ENCODE results near the gene ADIRF.
"Not testable (repeated sequence)": the region's sequence is repeated elsewhere in the genome, so short reads cannot be mapped to it uniquely, and the experiment has no call there.

ADIRF gene

DNA sequence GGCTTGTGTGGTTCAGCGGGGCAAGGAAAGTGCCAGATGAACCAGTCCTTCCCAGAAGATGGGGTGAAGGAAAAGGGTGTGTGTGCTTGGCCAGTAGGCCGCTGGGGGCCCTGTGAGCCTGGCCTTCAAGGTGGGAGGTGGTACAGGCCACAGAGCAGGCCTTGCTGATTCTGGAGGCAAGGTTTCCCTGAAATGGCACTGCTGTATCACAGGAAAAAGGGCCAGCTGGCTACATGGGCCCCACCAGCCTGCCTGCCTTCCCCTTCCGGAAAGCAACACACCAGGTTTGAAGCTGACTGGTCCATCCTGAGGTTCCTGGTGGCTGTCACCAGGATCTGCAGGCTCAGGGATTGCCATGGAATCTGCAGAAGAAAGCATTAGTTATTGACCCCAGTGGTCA, 23.4 kb upstream of the ADIRF start:
- Histone ChIP-seq H3K4me3 (ENCODE audit: low read length) (no peak overlapping the region), H4K20me1 (ENCODE audit: control insufficient read depth, insufficient read depth, low read depth, low read length) (no peaks in the 10 kb centered on the region), H3K79me2 (ENCODE audit: control insufficient read depth, low read length) (no peaks in the 10 kb centered on the region), H3F3A (ENCODE audit: control insufficient read depth, insufficient read depth) (no peaks in the 10 kb centered on the region), H3K27ac (ENCODE audit: low read depth, low read length) (no peak overlapping the region), H3K9me3 (ENCODE audit: control insufficient read depth, insufficient read depth, low read length) (no peaks in the 10 kb centered on the region), H3K9me2 (replicated peaks; ENCODE audit: control insufficient read depth, low read length) (no peaks in the 10 kb centered on the region), H3K36me3 (ENCODE audit: control insufficient read depth, low read length) (no peaks in the 10 kb centered on the region), H3K27me3 (ENCODE audit: control insufficient read depth, low read length) (no peaks in the 10 kb centered on the region), H3K4me2 (ENCODE audit: low read length) (no peak overlapping the region), H3K4me1 (ENCODE audit: control insufficient read depth, low read length) (no peaks in the 10 kb centered on the region)
- TF ChIP-seq EZH2phosphoT487 (IDR thresholded peaks at IDR 0.05; ENCODE audit: borderline replicate concordance, low read length) (no peak), CTCF (IDR thresholded peaks at IDR 0.05; ENCODE audit: low read depth, low read length, poor library complexity, severe bottlenecking) (no peak)

DNA sequence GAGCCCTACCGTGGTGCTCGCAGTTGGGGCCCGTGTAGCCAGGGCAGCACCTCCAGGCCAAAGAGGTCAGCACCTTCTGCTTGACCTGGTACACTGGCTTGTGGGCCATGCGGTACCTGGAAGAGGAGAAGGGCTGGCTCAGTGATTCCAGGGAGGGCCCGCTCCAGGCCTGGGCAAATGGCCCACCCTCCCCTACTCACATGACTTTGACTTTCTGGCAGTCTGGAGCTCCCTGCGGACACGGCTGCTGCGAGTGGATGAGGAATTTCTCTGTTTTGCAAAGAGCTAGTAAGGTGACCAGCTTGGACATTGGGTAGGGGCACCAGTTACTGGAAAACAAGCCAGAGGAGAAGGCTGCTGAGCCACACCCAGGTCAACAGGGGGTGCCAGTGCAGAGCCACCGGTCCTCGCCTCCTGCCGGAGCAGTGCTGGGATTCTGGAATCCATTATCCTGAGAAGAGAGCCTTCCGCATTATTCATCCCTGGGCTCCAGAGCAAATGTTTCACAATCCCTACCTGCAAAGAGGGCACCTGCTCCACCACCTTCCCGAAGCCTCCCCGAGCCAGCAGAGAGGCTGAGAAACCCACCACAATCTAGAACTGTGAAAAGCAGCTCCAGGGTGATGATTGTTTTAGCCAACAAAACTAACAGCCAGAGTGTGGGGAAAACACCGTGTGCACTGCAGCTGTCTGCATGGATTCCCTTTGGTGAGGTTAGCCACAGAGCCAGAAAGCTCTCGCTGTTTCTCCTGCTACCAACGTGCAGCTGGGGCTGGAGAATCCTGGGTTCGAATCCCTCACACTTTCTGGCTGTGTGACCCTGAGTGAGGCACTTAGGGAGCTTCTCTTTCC, 22.7 kb upstream of the ADIRF start:
- no peaks in the 10 kb centered on the region for H3K9me3 ChIP-seq (ENCODE audit: control insufficient read depth, insufficient read depth, low read length)
- no peak for TF ChIP-seq EZH2phosphoT487 (IDR thresholded peaks at IDR 0.05; ENCODE audit: borderline replicate concordance, low read length)
- H4K20me1 ChIP-seq (ENCODE audit: control insufficient read depth, insufficient read depth, low read depth, low read length): no peaks in the 10 kb centered on the region
- H3K4me3 ChIP-seq (ENCODE audit: low read length): no peak overlapping the region
- H3K4me1 ChIP-seq (ENCODE audit: control insufficient read depth, low read length): no peaks in the 10 kb centered on the region
- no peaks in the 10 kb centered on the region for H3K79me2 ChIP-seq (ENCODE audit: control insufficient read depth, low read length)
- H3K27me3 ChIP-seq (ENCODE audit: control insufficient read depth, low read length): no peaks in the 10 kb centered on the region
- H3K27ac ChIP-seq (ENCODE audit: low read depth, low read length): no peak overlapping the region
- H3K9me2 ChIP-seq (replicated peaks; ENCODE audit: control insufficient read depth, low read length): no peaks in the 10 kb centered on the region
- no peak overlapping the region for H3K4me2 ChIP-seq (ENCODE audit: low read length)
- no peaks in the 10 kb centered on the region for H3F3A ChIP-seq (ENCODE audit: control insufficient read depth, insufficient read depth)
- H3K36me3 ChIP-seq (ENCODE audit: control insufficient read depth, low read length): no peaks in the 10 kb centered on the region

- no peak overlapping the region for H3K4me2 ChIP-seq (ENCODE audit: low read length)
- no peaks in the 10 kb centered on the region for H3K9me3 ChIP-seq (ENCODE audit: control insufficient read depth, insufficient read depth, low read length)
- H3F3A ChIP-seq (ENCODE audit: control insufficient read depth, insufficient read depth): no peaks in the 10 kb centered on the region
- no peaks in the 10 kb centered on the region for H3K36me3 ChIP-seq (ENCODE audit: control insufficient read depth, low read length)
- H3K4me3 ChIP-seq (ENCODE audit: low read length): no peak overlapping the region
- H3K9me2 ChIP-seq (replicated peaks; ENCODE audit: control insufficient read depth, low read length): no peaks in the 10 kb centered on the region
- H4K20me1 ChIP-seq (ENCODE audit: control insufficient read depth, insufficient read depth, low read depth, low read length): no peaks in the 10 kb centered on the region
- H3K27ac ChIP-seq (ENCODE audit: low read depth, low read length): no peak overlapping the region
- H3K27me3 ChIP-seq (ENCODE audit: control insufficient read depth, low read length): no peaks in the 10 kb centered on the region
- TF ChIP-seq EZH2phosphoT487 (IDR thresholded peaks at IDR 0.05; ENCODE audit: borderline replicate concordance, low read length): no peak
- H3K79me2 ChIP-seq (ENCODE audit: control insufficient read depth, low read length): no peaks in the 10 kb centered on the region
- no peaks in the 10 kb centered on the region for H3K4me1 ChIP-seq (ENCODE audit: control insufficient read depth, low read length)
Measured at GRCh38 chr10:86946213-86947155, 21.8 kb upstream of the ADIRF start.

DNA sequence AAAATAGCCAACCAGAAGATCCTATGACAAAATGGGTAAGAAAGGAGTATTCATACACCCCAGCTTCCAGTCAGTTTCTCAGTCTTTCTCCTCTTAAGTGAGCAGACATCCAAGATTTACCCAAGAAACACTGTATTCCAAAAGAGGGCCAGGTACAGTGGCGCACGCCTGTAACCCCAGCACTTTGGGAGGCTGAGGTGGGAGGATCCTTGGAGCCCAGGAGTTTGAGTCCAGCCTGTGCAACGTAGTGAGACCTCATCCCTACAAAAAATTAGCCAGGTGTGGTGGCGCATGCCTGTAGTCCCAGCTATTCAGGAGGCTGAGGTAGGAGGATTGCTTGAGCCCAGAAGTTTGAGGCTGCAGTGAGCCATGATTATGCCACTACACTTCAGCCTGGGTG, 20.5 kb upstream of the ADIRF start:
- H3K4me1 ChIP-seq (ENCODE audit: control insufficient read depth, low read length); H3K9me3 ChIP-seq (ENCODE audit: control insufficient read depth, insufficient read depth, low read length); H3K27ac ChIP-seq (ENCODE audit: low read depth, low read length); H3K27me3 ChIP-seq (ENCODE audit: control insufficient read depth, low read length); H3K4me2 ChIP-seq (ENCODE audit: low read length); H3F3A ChIP-seq (ENCODE audit: control insufficient read depth, insufficient read depth); H4K20me1 ChIP-seq (ENCODE audit: control insufficient read depth, insufficient read depth, low read depth, low read length); H3K9me2 ChIP-seq (replicated peaks; ENCODE audit: control insufficient read depth, low read length); H3K4me3 ChIP-seq (ENCODE audit: low read length); H3K79me2 ChIP-seq (ENCODE audit: control insufficient read depth, low read length); H3K36me3 ChIP-seq (ENCODE audit: control insufficient read depth, low read length): not testable (repeated sequence)
